Liver (tissue), 9 donors: ENCODE results near the gene OR10J1. TPM values are rescaled to one million over a fixed set of nuclear protein-coding genes. Genes with fewer than 3 reads are reported as not detected.

Experiments used
- DNase-seq: peaks from one replicate; pipeline ENCODE4 v3.0.0-alpha.2; 2017; ENCODE audit warnings: low spot score
- H3K27ac ChIP-seq, 2 donors: one replicate each; pipeline ENCODE4 v1.7.0; 2013; ENCODE audit warnings: inconsistent platforms in 2 of 2, low read length in 2 of 2, control low read depth in 1 of 2, low read depth in 1 of 2, mild to moderate bottlenecking in 1 of 2
- H3K27me3 ChIP-seq, 4 donors: one replicate each; pipeline versions ENCODE4 v1.6.1 to v1.7.0; 2013; ENCODE audit warnings: low read length in 3 of 4, inconsistent platforms in 1 of 4, mild to moderate bottlenecking in 1 of 4, moderate library complexity in 1 of 4; ENCODE audit not compliant: control insufficient read depth in 4 of 4, insufficient read depth in 4 of 4
- H3K36me3 ChIP-seq, 4 donors: one replicate each; pipeline versions ENCODE4 v1.6.1 to v1.7.0; 2013; ENCODE audit warnings: low read length in 3 of 4, mild to moderate bottlenecking in 3 of 4, low read depth in 1 of 4, moderate library complexity in 1 of 4; ENCODE audit not compliant: control insufficient read depth in 4 of 4, insufficient read depth in 3 of 4
- H3K4me1 ChIP-seq, 4 donors: one replicate each; pipeline versions ENCODE4 v1.6.1 to v1.7.0; 2013; ENCODE audit warnings: low read length in 3 of 4, mild to moderate bottlenecking in 3 of 4, moderate library complexity in 1 of 4; ENCODE audit not compliant: control insufficient read depth in 4 of 4, insufficient read depth in 4 of 4
- H3K4me3 ChIP-seq, 3 donors: one replicate each; pipeline versions ENCODE4 v1.6.1 to v1.7.0; 2013; ENCODE audit warnings: low read length in 3 of 3, control low read depth in 1 of 3, low read depth in 1 of 3, mild to moderate bottlenecking in 1 of 3
- H3K9ac ChIP-seq, 2 donors: one replicate each; pipeline ENCODE4 v1.7.0; 2013; ENCODE audit warnings: low read length in 2 of 2, mild to moderate bottlenecking in 2 of 2, moderate library complexity in 2 of 2, control low read depth in 1 of 2, low read depth in 1 of 2
- H3K9me3 ChIP-seq, 4 donors: one replicate each; pipeline versions ENCODE4 v1.6.1 to v1.7.0; 2013; ENCODE audit warnings: low read length in 3 of 4; ENCODE audit not compliant: control insufficient read depth in 4 of 4
- ATF3 ChIP-seq: IDR thresholded peaks from 2 replicates; pipeline ENCODE4 v1.6.1; 2016; ENCODE audit warnings: antibody characterized with exemption
- CTCF ChIP-seq: fragments of 150-350 bp; IDR thresholded peaks from 2 replicates; pipeline ENCODE4 v1.5.1; 2017; ENCODE audit warnings: improper control_type of control experiment, low read depth, low read length; ENCODE audit not compliant: missing input control
- EGR1 ChIP-seq, 2 donors: IDR thresholded peaks; 2 replicates each; pipeline ENCODE4 v1.6.1; 2016 to 2018; ENCODE audit warnings: antibody characterized with exemption in 2 of 2, low read depth in 2 of 2
- FOXA1 ChIP-seq: IDR thresholded peaks from 2 replicates; pipeline ENCODE4 v1.6.1; 2016; ENCODE audit warnings: antibody characterized with exemption
- FOXA2 ChIP-seq: IDR thresholded peaks from 2 replicates; pipeline ENCODE4 v1.6.1; 2016; ENCODE audit warnings: antibody characterized with exemption
- GABPA ChIP-seq, 2 donors: IDR thresholded peaks in 1 of 2; conservative IDR thresholded peaks in 1 of 2; 2 replicates each; pipeline ENCODE4 v1.6.1; 2016; ENCODE audit warnings: antibody characterized with exemption in 2 of 2, mild to moderate bottlenecking in 1 of 2, moderate library complexity in 1 of 2
- HNF4A ChIP-seq, 2 donors: conservative IDR thresholded peaks; 2 replicates each; pipeline ENCODE4 v1.6.1; 2016; ENCODE audit warnings: antibody characterized with exemption in 2 of 2, mild to moderate bottlenecking in 2 of 2
- HNF4G ChIP-seq: IDR thresholded peaks from 2 replicates; pipeline ENCODE4 v1.6.1; 2016; ENCODE audit warnings: antibody characterized with exemption
- JUND ChIP-seq, 2 donors: IDR thresholded peaks; 2 replicates each; pipeline ENCODE4 v1.6.1; 2016; ENCODE audit warnings: antibody characterized with exemption in 2 of 2
- MAX ChIP-seq: IDR thresholded peaks from 2 replicates; pipeline ENCODE4 v1.6.1; 2016; ENCODE audit warnings: antibody characterized with exemption
- NR2F2 ChIP-seq: IDR thresholded peaks from 2 replicates; pipeline ENCODE4 v1.6.1; 2016; ENCODE audit warnings: antibody characterized with exemption
- RAD21 ChIP-seq, 2 donors: IDR thresholded peaks; 2 replicates each; pipeline ENCODE4 v1.6.1; 2016; ENCODE audit warnings: antibody characterized with exemption in 2 of 2, mild to moderate bottlenecking in 2 of 2
- REST ChIP-seq: IDR thresholded peaks from 2 replicates; pipeline ENCODE4 v1.6.1; 2016; ENCODE audit warnings: antibody characterized with exemption, mild to moderate bottlenecking
- RXRA ChIP-seq, 2 donors: IDR thresholded peaks; 2 replicates each; pipeline ENCODE4 v1.6.1; 2017 to 2018; ENCODE audit warnings: antibody characterized with exemption in 2 of 2, mild to moderate bottlenecking in 1 of 2
- SP1 ChIP-seq: IDR thresholded peaks from 2 replicates; pipeline ENCODE4 v1.6.1; 2018; ENCODE audit warnings: antibody characterized with exemption, mild to moderate bottlenecking
- TAF1 ChIP-seq: conservative IDR thresholded peaks from 2 replicates; pipeline ENCODE4 v1.6.1; 2016; ENCODE audit warnings: antibody characterized with exemption, mild to moderate bottlenecking
- YY1 ChIP-seq: IDR thresholded peaks from 2 replicates; pipeline ENCODE4 v1.6.1; 2016; ENCODE audit warnings: antibody characterized with exemption, mild to moderate bottlenecking
- ZBTB33 ChIP-seq: IDR thresholded peaks from 2 replicates; pipeline ENCODE4 v1.6.1; 2016; ENCODE audit warnings: antibody characterized with exemption
- polyA plus RNA-seq, 2 donors: library from polyadenylated mRNA; stranded (reverse) in 1 of 2; unstranded in 1 of 2; fragments of 200-250 nt in 1 of 2; fragments of >200 nt in 1 of 2; fragmentation: Nextera tagmentation in 1 of 2; extraction: Ambion mirVana in 1 of 2; gene quantifications; one replicate each; pipeline versions ENCODE4 v1.2.1 to v1.2.3, GENCODE V29; 2013 to 2015
- total RNA-seq, 2 donors: library from RNA; depleted of rRNA; stranded (reverse); fragments of >200 nt; gene quantifications; one replicate each; pipeline ENCODE4 v1.2.3, GENCODE V29; 2014
- donor health status: healthy.
- donor health status: healthy.
- donor health status: healthy.
- donor health status: healthy.
- donor health status: healthy.

OR10J1 gene
- total RNA-seq (not detected), polyA plus RNA-seq (not detected)

- no peaks in the 10 kb centered on the region for H3K9me3 ChIP-seq
- H3K27me3 ChIP-seq: no peaks in the 10 kb centered on the region
- no peak for TF ChIP-seq SP1
- TF ChIP-seq RAD21 (IDR thresholded peaks at IDR 0.05): no peak
- no peak for TF ChIP-seq CTCF
- no peak for TF ChIP-seq GABPA (IDR thresholded peaks at IDR 0.05 in 1 of 2, conservative IDR thresholded peaks at IDR 0.05 in 1 of 2)
- no peak for TF ChIP-seq HNF4A (conservative IDR thresholded peaks at IDR 0.05)
- no peak for TF ChIP-seq REST
- no peak for TF ChIP-seq NR2F2
- TF ChIP-seq RXRA (IDR thresholded peaks at IDR 0.05): no peak
- TF ChIP-seq MAX: no peak
- TF ChIP-seq YY1: no peak
- no peak for TF ChIP-seq ZBTB33
- TF ChIP-seq HNF4G: no peak
- TF ChIP-seq TAF1: no peak
- no peak for TF ChIP-seq FOXA2
- TF ChIP-seq EGR1 (IDR thresholded peaks at IDR 0.05; ENCODE audit: low read depth in 2 of 2): no peak
- TF ChIP-seq FOXA1: no peak
- TF ChIP-seq ATF3: no peak
- no peak for TF ChIP-seq JUND (IDR thresholded peaks at IDR 0.05)
- H3K4me3 ChIP-seq: no peak within 1 kb of the TSS
- H3K4me1 ChIP-seq: peaks cover 9 to 22% (median 19%) of the 10 kb centered on the region in 4 donors
- H3K36me3 ChIP-seq: no peaks in the 10 kb centered on the region
- H3K27ac ChIP-seq: no peak within 1 kb of the TSS
- H3K9ac ChIP-seq: no peak within 1 kb of the TSS
- DNase-seq: no peak
Observed at GRCh38 chr1:159439422-159439821, at the start of gene OR10J1. Gene OR10J1, plus strand, starts transcription at chr1:159439722. Its CDS starts 70 bp downstream, at chr1:159439792.
